A549 (cell line): ENCODE data around the gene PEPD. TPM values are rescaled to one million over a fixed set of nuclear protein-coding genes. Genes with fewer than 3 reads are reported as not detected.

Source experiments
- ATAC-seq, 2 experiments: fragments of 200-7000 bp in 1 of 2; fragments of >200 bp in 1 of 2; cut with Nextera tagmentation in 1 of 2; cut with Tn5 transposase in 1 of 2; 3 replicates each; pipeline versions ENCODE4 v1.8.0 to v1.9.1; 2018 to 2020; ENCODE audit warnings: mild to moderate bottlenecking in 1 of 2, moderate library complexity in 1 of 2
- CTCF ChIA-PET: fragments of 300-600 bp; sonication (Branson Sonifier 250); formaldehyde crosslinking; extraction: SDS; loops from one replicate; lab custom pipeline; 2021; ENCODE audit warnings: antibody characterized with exemption, inconsistent platforms; lab: Yijun Ruan, JAX
- POLR2A ChIA-PET: fragments of 350-600 bp; formaldehyde crosslinking; extraction: SDS; loops from one replicate; lab custom pipeline; 2021; ENCODE audit warnings: antibody characterized with exemption, inconsistent platforms; lab: Yijun Ruan, JAX
- DNase-seq, 2 experiments: peaks; one replicate each; pipeline versions ENCODE4 v3.0.0 to v3.0.0-alpha.2; 2011 to 2016; ENCODE audit warnings: low read depth in 1 of 2, low spot score in 1 of 2
- FAIRE-seq: peaks from 2 replicates; lab custom pipeline; 2011; peaks lifted over from hg19 to GRCh38; lab: Jason Lieb, UNC
- H3K27ac ChIP-seq, 2 experiments: fragments of >200 bp; sonication (Bioruptor Twin); formaldehyde crosslinking; 3 replicates each; pipeline ENCODE4 v1.5.1; 2016 to 2017
- H3K4me1 ChIP-seq: fragments of >200 bp; sonication (Bioruptor Twin); formaldehyde crosslinking; 3 replicates; pipeline ENCODE4 v1.6.1; 2016
- H3K4me2 ChIP-seq: fragments of >200 bp; sonication (Bioruptor Twin); formaldehyde crosslinking; 3 replicates; pipeline ENCODE4 v1.6.1; 2016
- H3K4me3 ChIP-seq: fragments of >200 bp; sonication (Bioruptor Twin); formaldehyde crosslinking; 3 replicates; pipeline ENCODE4 v1.5.1; 2016
- H3K9me3 ChIP-seq: fragments of >200 bp; sonication (Bioruptor Twin); formaldehyde crosslinking; 3 replicates; pipeline ENCODE4 v1.6.1; 2016
- BHLHE40 ChIP-seq: IDR thresholded peaks from 2 replicates; pipeline ENCODE4 v1.6.1; 2012; ENCODE audit warnings: low read depth, low read length, inconsistent platforms
- CBX8 ChIP-seq: fragments of 200-600 bp; sonication (generic); IDR thresholded peaks from 2 replicates; pipeline ENCODE4 v1.6.1; 2016
- EP300 ChIP-seq, 2 experiments: fragments of >200 bp; sonication (Bioruptor Twin); formaldehyde crosslinking; IDR thresholded peaks; 2 replicates in 1 of 2; 3 replicates in 1 of 2; pipeline ENCODE4 v1.6.1; 2016 to 2017
- FOXS1 ChIP-seq: fragments of 250-450 bp; sonication (Bioruptor Pico); IDR thresholded peaks from 2 replicates; pipeline ENCODE4 v1.5.0; 2020; ENCODE audit warnings: mild to moderate bottlenecking, moderate library complexity
- HEYL ChIP-seq: fragments of 250-450 bp; sonication (Bioruptor Pico); IDR thresholded peaks from 2 replicates; pipeline ENCODE4 v1.8.0; 2021; ENCODE audit warnings: mild to moderate bottlenecking, moderate library complexity
- JUN ChIP-seq, 2 experiments: fragments of >200 bp; sonication (Bioruptor Twin); formaldehyde crosslinking; IDR thresholded peaks; 2 replicates in 1 of 2; 3 replicates in 1 of 2; pipeline ENCODE4 v1.6.1; 2016 to 2017
- JUNB ChIP-seq: fragments of >200 bp; sonication (Bioruptor Twin); formaldehyde crosslinking; IDR thresholded peaks from 2 replicates; pipeline ENCODE4 v1.6.1; 2016
- NFE2L2 ChIP-seq: fragments of 150-350 bp; conservative IDR thresholded peaks from 2 replicates; pipeline ENCODE4 v1.6.1; 2014; ENCODE audit warnings: low read length
- RAD21 ChIP-seq, 2 experiments: fragments of >200 bp in 1 of 2; sonication (Bioruptor Twin) in 1 of 2; formaldehyde crosslinking in 1 of 2; IDR thresholded peaks in 1 of 2; conservative IDR thresholded peaks in 1 of 2; 2 replicates in 1 of 2; 3 replicates in 1 of 2; pipeline ENCODE4 v1.6.1; 2012 to 2018; ENCODE audit warnings: inconsistent platforms in 1 of 2
- RFX5 ChIP-seq: fragments of 450-650 bp; IDR thresholded peaks from 2 replicates; pipeline ENCODE4 v1.7.1; 2014; ENCODE audit warnings: antibody characterized with exemption, mild to moderate bottlenecking, moderate library complexity
- RNF2 ChIP-seq: fragments of 200-600 bp; sonication (generic); IDR thresholded peaks from 2 replicates; pipeline ENCODE4 v1.6.1; 2016; ENCODE audit warnings: low read depth, mild to moderate bottlenecking, antibody characterized with exemption, moderate library complexity, borderline replicate concordance
- TFCP2L1 ChIP-seq: fragments of 250-450 bp; sonication (Bioruptor Pico); IDR thresholded peaks from 2 replicates; pipeline ENCODE4 v1.5.0; 2021; ENCODE audit warnings: mild to moderate bottlenecking
- ZC3H11A ChIP-seq: fragments of 450-650 bp; IDR thresholded peaks from 2 replicates; pipeline ENCODE4 v1.6.1; 2014; ENCODE audit warnings: antibody characterized with exemption, mild to moderate bottlenecking
- ZSCAN20 ChIP-seq: fragments of 250-450 bp; sonication (Bioruptor Pico); IDR thresholded peaks from 2 replicates; pipeline ENCODE4 v1.8.0; 2022; ENCODE audit warnings: mild to moderate bottlenecking, moderate library complexity
- WGBS: methylation state at CpG from one replicate; pipeline ENCODE4 v1.1.6; 2017; ENCODE audit errors: missing lambda C conversion rate; 5-methylcytosine and 5-hydroxymethylcytosine counted together
- polyA plus RNA-seq, 4 experiments: library from polyadenylated mRNA; depleted of rRNA in 3 of 4; stranded (reverse); fragments of >200 nt; fragmentation: RNase III in 1 of 4; extraction: RNeasy Plus Mini Kit Qiagen cat#74134 plus additional on column Dnase treatment in 1 of 4; gene quantifications; 2 replicates in 3 of 4; 3 replicates in 1 of 4; pipeline ENCODE4 v1.2.3, GENCODE V29; 2011 to 2017
- TF ChIP-seq, protein P1 (sequence below): IDR thresholded peaks from 2 replicates; pipeline ENCODE4 v1.6.1; 2012
- TF ChIP-seq, protein P2 (sequence below): fragments of >200 bp; sonication (Bioruptor Twin); formaldehyde crosslinking; IDR thresholded peaks from 3 replicates; pipeline ENCODE4 v1.6.1; 2016
- TF ChIP-seq, protein P3 (sequence below): fragments of >200 bp; sonication (Bioruptor Twin); formaldehyde crosslinking; IDR thresholded peaks from 2 replicates; pipeline ENCODE4 v1.6.1; 2016
- TF ChIP-seq, protein P4 (sequence below): fragments of 150-350 bp; IDR thresholded peaks from 2 replicates; pipeline ENCODE4 v1.6.1; 2014; ENCODE audit warnings: low read depth, mild to moderate bottlenecking, low read length
- TF ChIP-seq, protein P5 (sequence below): fragments of 450-650 bp; IDR thresholded peaks from 2 replicates; pipeline ENCODE4 v1.6.1; 2014; ENCODE audit warnings: antibody characterized with exemption
- TF ChIP-seq, protein P6 (sequence below): fragments of 200-600 bp; sonication (generic); IDR thresholded peaks from 2 replicates; pipeline ENCODE4 v1.6.1; 2016; ENCODE audit warnings: antibody characterized with exemption, mild to moderate bottlenecking, moderate library complexity

Gene PEPD
- polyA plus RNA-seq, 2 of the 4 experiments (the other 2 are of a cell fraction) = 85.5 to 100 TPM

DNA sequence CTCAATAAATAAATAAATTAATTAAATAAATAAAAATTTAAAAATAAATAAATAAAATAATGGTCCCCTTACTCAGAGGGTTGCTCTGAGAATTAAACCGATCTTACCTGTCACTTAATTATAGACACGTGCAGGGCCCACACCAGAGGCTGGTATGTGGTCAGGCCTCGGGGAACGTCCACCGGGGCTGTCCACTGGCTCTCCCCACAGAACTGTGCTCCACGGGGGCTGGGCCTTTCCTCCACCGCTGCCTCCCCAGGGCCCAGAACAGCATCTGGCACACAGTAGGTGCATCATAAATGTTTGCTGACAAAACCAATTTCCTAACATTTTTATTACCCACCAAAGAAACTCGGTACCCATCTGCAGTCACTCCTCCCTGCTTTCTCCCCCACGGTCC is 78.9 kb downstream of the PEPD start (continued):
- no peak for TF ChIP-seq RAD21 (conservative IDR thresholded peaks at IDR 0.05 in 1 of 2, IDR thresholded peaks at IDR 0.05 in 1 of 2)
- no peak for TF ChIP-seq FOXS1

DNA sequence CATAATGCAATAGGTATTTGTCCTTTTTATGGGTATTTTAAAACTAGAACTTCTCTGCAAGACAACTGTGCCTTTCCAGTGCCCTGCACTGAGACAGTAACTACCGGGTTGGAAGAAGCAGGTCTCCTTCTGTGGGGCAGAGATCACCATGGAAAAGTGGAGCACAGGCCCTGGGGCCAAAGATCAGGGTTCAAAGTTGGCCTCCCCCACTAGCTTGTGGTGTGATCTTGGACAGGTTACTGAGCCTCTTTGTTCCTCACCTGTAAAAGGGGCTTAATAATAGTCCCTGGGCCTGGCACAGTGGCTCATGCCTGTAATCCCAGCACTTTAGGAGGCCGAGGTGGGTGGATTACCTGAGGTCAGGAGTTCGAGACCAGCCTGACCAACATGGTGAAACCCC is 79.8 kb downstream of the PEPD start:
- WGBS = 58% methylated on average over 3 of the region's 3 CpGs
- H3K9me3 ChIP-seq = no peaks in the 10 kb centered on the region
- no peak overlapping the region for H3K27ac ChIP-seq
- CTCF ChIA-PET = interaction anchor here (1.0 to 6.3 kb wide), 6 partner anchors 11 to 336 kb away, joined by 3 to 61 read pairs (median 8); no protein-coding TSS in a partner anchor
- POLR2A ChIA-PET = no interaction called here
- H3K4me2 ChIP-seq = no peak overlapping the region
- H3K4me3 ChIP-seq = no peak overlapping the region
- TF ChIP-seq, protein P1, sequence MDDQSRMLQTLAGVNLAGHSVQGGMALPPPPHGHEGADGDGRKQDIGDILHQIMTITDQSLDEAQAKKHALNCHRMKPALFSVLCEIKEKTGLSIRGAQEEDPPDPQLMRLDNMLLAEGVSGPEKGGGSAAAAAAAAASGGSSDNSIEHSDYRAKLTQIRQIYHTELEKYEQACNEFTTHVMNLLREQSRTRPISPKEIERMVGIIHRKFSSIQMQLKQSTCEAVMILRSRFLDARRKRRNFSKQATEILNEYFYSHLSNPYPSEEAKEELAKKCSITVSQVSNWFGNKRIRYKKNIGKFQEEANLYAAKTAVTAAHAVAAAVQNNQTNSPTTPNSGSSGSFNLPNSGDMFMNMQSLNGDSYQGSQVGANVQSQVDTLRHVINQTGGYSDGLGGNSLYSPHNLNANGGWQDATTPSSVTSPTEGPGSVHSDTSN = no peak
- no peak for TF ChIP-seq HEYL
- no peak for TF ChIP-seq RFX5
- TF ChIP-seq NFE2L2 = no peak
- TF ChIP-seq, protein P2, sequence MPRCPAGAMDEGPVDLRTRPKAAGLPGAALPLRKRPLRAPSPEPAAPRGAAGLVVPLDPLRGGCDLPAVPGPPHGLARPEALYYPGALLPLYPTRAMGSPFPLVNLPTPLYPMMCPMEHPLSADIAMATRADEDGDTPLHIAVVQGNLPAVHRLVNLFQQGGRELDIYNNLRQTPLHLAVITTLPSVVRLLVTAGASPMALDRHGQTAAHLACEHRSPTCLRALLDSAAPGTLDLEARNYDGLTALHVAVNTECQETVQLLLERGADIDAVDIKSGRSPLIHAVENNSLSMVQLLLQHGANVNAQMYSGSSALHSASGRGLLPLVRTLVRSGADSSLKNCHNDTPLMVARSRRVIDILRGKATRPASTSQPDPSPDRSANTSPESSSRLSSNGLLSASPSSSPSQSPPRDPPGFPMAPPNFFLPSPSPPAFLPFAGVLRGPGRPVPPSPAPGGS = no peak
- TF ChIP-seq, protein P3, sequence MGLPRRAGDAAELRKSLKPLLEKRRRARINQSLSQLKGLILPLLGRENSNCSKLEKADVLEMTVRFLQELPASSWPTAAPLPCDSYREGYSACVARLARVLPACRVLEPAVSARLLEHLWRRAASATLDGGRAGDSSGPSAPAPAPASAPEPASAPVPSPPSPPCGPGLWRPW = no peak
- TF ChIP-seq, protein P4, sequence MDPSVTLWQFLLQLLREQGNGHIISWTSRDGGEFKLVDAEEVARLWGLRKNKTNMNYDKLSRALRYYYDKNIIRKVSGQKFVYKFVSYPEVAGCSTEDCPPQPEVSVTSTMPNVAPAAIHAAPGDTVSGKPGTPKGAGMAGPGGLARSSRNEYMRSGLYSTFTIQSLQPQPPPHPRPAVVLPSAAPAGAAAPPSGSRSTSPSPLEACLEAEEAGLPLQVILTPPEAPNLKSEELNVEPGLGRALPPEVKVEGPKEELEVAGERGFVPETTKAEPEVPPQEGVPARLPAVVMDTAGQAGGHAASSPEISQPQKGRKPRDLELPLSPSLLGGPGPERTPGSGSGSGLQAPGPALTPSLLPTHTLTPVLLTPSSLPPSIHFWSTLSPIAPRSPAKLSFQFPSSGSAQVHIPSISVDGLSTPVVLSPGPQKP = no peak
- TF ChIP-seq ZC3H11A = no peak
- TF ChIP-seq EP300 (IDR thresholded peaks at IDR 0.05) = no peak
- TF ChIP-seq, protein P5, sequence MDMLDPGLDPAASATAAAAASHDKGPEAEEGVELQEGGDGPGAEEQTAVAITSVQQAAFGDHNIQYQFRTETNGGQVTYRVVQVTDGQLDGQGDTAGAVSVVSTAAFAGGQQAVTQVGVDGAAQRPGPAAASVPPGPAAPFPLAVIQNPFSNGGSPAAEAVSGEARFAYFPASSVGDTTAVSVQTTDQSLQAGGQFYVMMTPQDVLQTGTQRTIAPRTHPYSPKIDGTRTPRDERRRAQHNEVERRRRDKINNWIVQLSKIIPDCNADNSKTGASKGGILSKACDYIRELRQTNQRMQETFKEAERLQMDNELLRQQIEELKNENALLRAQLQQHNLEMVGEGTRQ = no peak
- TF ChIP-seq CBX8 = no peak
- TF ChIP-seq BHLHE40 = no peak
- FAIRE-seq = peak; percentile 54
- H3K4me1 ChIP-seq = no peaks in the 10 kb centered on the region
- no peak for ATAC-seq
- DNase-seq = no peak

DNA sequence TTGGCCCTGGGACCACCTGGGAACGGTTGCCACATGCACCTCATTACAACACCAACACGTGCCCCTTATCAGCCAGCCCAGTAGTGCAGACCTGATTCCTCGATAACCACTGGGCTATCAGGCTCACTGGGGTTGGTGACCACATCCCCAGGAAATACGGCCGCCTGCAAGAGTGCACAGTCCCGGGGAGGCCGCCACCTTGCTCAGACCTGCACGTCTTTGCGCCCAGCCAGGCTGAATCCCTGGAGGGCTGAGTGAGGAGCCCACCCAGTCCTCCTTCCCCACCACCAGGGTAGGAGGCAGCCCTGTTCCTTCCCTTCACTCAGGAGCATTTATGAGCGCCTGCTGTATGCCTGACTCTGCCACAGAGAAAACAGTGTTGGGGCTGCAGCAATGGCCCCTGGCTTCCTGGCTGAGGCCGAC is 80.3 kb downstream of the PEPD start:
- Histone ChIP-seq H3K4me3 (no peak overlapping the region), H3K4me2 (no peak overlapping the region), H3K27ac (no peak overlapping the region), H3K4me1 (no peaks in the 10 kb centered on the region), H3K9me3 (no peaks in the 10 kb centered on the region)
- no peak for DNase-seq
- TF ChIP-seq RNF2 = no peak
- TF ChIP-seq, protein P3 = no peak
- no peak for TF ChIP-seq ZSCAN20 (CRISPR knock-in tag)
- TF ChIP-seq JUN (IDR thresholded peaks at IDR 0.05) = no peak
- TF ChIP-seq, protein P6, sequence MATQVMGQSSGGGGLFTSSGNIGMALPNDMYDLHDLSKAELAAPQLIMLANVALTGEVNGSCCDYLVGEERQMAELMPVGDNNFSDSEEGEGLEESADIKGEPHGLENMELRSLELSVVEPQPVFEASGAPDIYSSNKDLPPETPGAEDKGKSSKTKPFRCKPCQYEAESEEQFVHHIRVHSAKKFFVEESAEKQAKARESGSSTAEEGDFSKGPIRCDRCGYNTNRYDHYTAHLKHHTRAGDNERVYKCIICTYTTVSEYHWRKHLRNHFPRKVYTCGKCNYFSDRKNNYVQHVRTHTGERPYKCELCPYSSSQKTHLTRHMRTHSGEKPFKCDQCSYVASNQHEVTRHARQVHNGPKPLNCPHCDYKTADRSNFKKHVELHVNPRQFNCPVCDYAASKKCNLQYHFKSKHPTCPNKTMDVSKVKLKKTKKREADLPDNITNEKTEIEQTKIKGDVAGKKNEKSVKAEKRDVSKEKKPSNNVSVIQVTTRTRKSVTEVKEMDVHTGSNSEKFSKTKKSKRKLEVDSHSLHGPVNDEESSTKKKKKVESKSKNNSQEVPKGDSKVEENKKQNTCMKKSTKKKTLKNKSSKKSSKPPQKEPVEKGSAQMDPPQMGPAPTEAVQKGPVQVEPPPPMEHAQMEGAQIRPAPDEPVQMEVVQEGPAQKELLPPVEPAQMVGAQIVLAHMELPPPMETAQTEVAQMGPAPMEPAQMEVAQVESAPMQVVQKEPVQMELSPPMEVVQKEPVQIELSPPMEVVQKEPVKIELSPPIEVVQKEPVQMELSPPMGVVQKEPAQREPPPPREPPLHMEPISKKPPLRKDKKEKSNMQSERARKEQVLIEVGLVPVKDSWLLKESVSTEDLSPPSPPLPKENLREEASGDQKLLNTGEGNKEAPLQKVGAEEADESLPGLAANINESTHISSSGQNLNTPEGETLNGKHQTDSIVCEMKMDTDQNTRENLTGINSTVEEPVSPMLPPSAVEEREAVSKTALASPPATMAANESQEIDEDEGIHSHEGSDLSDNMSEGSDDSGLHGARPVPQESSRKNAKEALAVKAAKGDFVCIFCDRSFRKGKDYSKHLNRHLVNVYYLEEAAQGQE = no peak
- TF ChIP-seq TFCP2L1 (CRISPR knock-in tag) = no peak
- TF ChIP-seq JUNB = no peak
- no peak for TF ChIP-seq NFE2L2
- no peak for TF ChIP-seq EP300 (IDR thresholded peaks at IDR 0.05)
- CTCF ChIA-PET = interaction anchor here (1.0 to 6.3 kb wide), 10 partner anchors 11 to 337 kb away, joined by 3 to 61 read pairs (median 6); no protein-coding TSS in a partner anchor
- 82% methylated on average over 11 of the region's 11 CpGs for WGBS
- FAIRE-seq = no peak
- POLR2A ChIA-PET = no interaction called here
- no peak for ATAC-seq
